Panc1 (cell line): ENCODE results near the gene NR3C1.

Source experiments
- CTCF ChIP-seq: fragments of 450-650 bp; IDR thresholded peaks from 2 replicates; pipeline ENCODE4 v1.5.1; 2017; ENCODE audit warnings: mild to moderate bottlenecking
- POLR2AphosphoS5 ChIP-seq: IDR thresholded peaks from 2 replicates; pipeline ENCODE4 v1.6.1; 2012; ENCODE audit warnings: mild to moderate bottlenecking, low read depth, low read length, moderate library complexity
- REST ChIP-seq, 2 experiments: IDR thresholded peaks; 2 replicates each; pipeline ENCODE4 v1.6.1; 2011 to 2012; ENCODE audit warnings: low read depth in 2 of 2, control low read depth in 1 of 2, low read length in 1 of 2, mild to moderate bottlenecking in 1 of 2, moderate library complexity in 1 of 2; ENCODE audit not compliant: insufficient read depth in 1 of 2
- SIN3A ChIP-seq: IDR thresholded peaks from 2 replicates; pipeline ENCODE4 v1.6.1; 2012; ENCODE audit warnings: low read depth, mild to moderate bottlenecking, low read length, moderate library complexity, borderline replicate concordance; ENCODE audit not compliant: insufficient read depth

GRCh38 chr5:143238620-143239019 is 164.9 kb downstream of the NR3C1 start:
- no peak for TF ChIP-seq CTCF
- TF ChIP-seq REST (IDR thresholded peaks at IDR 0.05; ENCODE audit: insufficient read depth in 1 of 2, low read depth in 2 of 2, low read length in 1 of 2), result no peak
- TF ChIP-seq SIN3A, result no peak
- TF ChIP-seq POLR2AphosphoS5, result no peak
